ENCODE data around the gene PSD4.
A peak's percentile ranks its signal among the peaks of the same experiment; 100 is the strongest.

The PSD4 gene

GRCh38 chr2:113136828-113137775, 36.7 kb upstream of the PSD4 start:
- TF ChIP-seq CTCF (conservative IDR thresholded peaks at IDR 0.05; ENCODE audit: low read length) = peak; percentile 73
- peak; percentile 39 for DNase-seq (ENCODE audit: low read depth)
- H3K4me3 ChIP-seq (ENCODE audit: low read length) = no peak overlapping the region

- no peak overlapping the region for H3K4me3 ChIP-seq (ENCODE audit: low read length)
- no peak for TF ChIP-seq CTCF (conservative IDR thresholded peaks at IDR 0.05; ENCODE audit: low read length)
- no peak for DNase-seq (ENCODE audit: low read depth)
Measured at GRCh38 chr2:113137827-113138226, 35.9 kb upstream of the PSD4 start.

DNA sequence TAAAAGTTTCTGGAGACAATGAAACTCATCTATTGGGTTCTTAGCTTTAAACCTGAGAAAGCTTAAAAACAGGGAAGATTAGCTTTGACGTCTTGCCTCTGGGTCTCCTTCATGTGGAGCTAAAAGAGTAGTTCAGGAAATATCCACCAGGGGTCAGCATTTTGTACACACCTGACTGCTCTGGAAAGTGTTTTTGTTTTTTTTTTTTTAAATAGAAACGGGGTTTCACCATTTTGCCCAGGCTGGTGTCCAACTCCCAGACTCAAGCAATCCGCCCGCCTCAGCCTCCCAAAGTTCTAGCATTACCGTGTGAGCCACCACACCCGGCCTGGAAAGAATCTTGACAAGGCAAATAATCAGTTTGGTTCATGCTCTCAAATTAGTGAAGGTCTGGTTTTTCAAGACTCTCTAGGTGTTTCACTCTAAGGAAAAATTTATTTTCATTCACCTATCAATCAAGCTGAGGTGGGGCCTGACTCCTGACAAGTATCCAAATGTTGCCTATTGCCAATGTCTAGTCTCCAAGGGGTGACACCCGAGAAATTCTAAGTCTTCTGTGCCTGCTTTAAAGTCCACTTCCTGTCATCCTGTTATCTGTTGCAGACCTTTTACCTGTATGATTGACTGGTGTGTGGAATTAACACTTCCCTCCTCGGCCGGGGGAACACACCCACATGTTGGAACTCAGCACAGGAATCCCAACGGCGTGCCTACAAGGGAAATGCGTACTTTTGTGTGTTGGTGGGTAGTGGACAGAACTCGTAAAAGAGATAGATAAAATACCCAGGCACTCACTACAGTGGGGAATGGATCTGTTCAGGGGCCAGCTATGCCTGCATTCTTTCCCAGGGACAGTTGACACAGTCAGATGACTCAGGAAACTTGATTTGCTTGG, 35.1 kb upstream of the PSD4 start:
- H3K4me3 ChIP-seq (ENCODE audit: low read length) = no peak overlapping the region
- peak; percentile 61 for DNase-seq (ENCODE audit: low read depth)
- peak; percentile 81 for TF ChIP-seq CTCF (conservative IDR thresholded peaks at IDR 0.05; ENCODE audit: low read length)

- no peak for TF ChIP-seq CTCF (conservative IDR thresholded peaks at IDR 0.05; ENCODE audit: low read length)
- no peak overlapping the region for H3K4me3 ChIP-seq (ENCODE audit: low read length)
- DNase-seq (ENCODE audit: low read depth) = no peak
Measured at GRCh38 chr2:113141451-113141850, 32.3 kb upstream of the PSD4 start.

DNA sequence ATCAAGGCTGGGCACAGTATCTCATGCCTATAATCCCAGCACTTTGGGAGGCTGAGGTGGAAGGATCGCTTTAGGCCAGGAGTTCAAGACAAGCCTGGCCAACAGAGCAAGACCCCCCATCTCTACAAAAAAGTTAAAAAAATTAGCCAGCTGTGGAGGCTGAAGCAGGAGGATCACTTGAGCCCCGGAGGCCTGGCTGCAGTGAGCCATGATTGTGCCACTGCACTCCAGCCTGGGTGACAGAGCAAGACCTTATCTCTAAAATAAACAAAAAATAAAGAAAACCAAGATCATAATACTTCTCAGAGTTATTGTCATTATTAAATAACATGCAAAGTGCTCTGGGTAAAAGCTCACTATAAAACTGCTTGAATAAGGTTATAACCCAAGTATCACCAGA, 31.5 kb upstream of the PSD4 start:
- H3K4me3 ChIP-seq (ENCODE audit: low read length) = no peak overlapping the region
- no peak for DNase-seq (ENCODE audit: low read depth)
- TF ChIP-seq CTCF (conservative IDR thresholded peaks at IDR 0.05; ENCODE audit: low read length) = no peak

DNA sequence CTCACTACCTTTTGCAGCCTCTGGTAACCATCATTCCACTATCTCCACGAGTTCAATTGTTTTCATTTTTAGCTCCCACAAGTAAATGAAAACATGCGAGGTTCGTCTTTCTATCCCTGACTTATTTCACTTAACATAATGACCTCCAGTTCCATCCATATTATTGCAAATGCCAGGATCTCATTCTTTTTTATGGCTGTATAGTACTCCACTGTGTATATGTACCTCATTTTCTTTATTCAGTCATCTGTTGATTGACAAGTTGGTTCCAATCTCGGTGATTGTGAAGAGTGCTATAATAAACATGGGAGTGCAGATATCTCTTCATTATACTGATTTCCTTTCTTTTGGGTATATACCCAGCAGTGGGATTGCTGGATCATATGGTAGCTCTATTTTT, 29.5 kb upstream of the PSD4 start:
- no peak for TF ChIP-seq CTCF (conservative IDR thresholded peaks at IDR 0.05; ENCODE audit: low read length)
- H3K4me3 ChIP-seq (ENCODE audit: low read length) = no peak overlapping the region
- DNase-seq (ENCODE audit: low read depth) = no peak

Data from AG10803 (cell line).